ENCODE results near the gene MON1B.

Gene MON1B

DNA sequence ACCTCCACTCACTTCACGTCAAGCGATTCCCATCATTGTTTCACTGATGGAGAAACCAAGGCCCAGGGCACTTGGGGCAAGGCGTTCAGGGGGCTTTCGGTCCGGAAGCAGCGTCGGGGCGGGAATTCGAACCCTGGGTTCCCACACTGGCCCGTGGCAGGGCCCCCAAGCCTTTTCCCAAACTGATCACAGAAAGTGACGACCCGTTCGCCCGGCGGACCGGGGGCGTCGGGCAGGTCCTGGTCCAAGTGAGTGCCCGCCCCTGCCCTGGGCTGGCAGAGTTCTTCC, 856 bp upstream of the MON1B start:
- peak overlapping the region; percentile 93 for H3K4me3 ChIP-seq (ENCODE audit: insufficient read length, low read depth)
- DNase-seq (ENCODE audit: low read depth, low spot score) = no peak
- H3K4me1 ChIP-seq (ENCODE audit: insufficient read depth, insufficient read length) = peaks cover 2% of the 10 kb centered on the region
- no peaks in the 10 kb centered on the region for H3K9me3 ChIP-seq (ENCODE audit: insufficient read depth, low read length)
- no peak for TF ChIP-seq YY1 (IDR thresholded peaks at IDR 0.05; ENCODE audit: insufficient read depth, insufficient read length)
- no peak for TF ChIP-seq SUZ12 (IDR thresholded peaks at IDR 0.05; ENCODE audit: extremely low read depth, insufficient read depth, insufficient read length)
- no peak for TF ChIP-seq ZNF274 (IDR thresholded peaks at IDR 0.05; ENCODE audit: low read depth, low read length)
- peaks cover 26% of the 10 kb centered on the region for H3K36me3 ChIP-seq (ENCODE audit: insufficient read depth, insufficient read length, low read length)
- no peaks in the 10 kb centered on the region for H3K27me3 ChIP-seq (ENCODE audit: insufficient read depth, insufficient read length)
- peak overlapping the region; percentile 88 for H3K9ac ChIP-seq (ENCODE audit: insufficient read length, low read depth)

DNA sequence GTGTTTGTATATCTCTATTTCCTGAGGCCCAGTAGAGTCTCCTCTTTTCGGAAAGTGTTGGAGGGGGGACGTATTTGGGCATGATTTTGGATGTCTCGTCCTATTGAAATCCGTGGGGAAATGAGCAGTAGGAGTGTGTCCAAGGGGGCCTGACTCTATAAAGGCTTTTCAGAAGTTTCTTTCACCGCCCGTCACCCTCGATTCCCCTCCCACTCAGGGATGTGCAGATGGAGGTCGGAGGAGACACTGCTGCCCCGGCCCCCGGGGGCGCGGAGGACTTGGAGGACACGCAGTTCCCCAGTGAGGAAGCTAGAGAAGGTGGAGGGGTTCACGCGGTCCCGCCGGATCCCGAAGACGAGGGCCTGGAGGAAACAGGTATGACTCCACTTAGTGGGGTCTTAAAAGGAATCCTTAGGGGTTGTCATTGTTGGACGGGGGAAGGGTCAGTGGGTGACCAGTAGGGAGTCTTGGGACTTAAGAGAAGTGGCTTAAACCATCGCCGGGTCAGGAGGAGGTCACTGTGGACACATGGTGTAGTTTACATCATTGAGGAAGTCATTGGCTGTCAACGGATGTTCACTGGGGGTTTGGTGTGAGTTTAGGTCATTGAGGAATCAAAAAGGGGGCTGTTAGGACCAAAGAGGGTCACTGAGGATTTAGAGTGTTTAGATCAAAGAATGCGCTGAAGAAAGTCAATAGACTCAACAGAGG, 424 bp downstream of the MON1B start:
- Histone ChIP-seq H3K4me1 (ENCODE audit: insufficient read depth, insufficient read length) (peaks cover 2% of the 10 kb centered on the region), H3K9ac (ENCODE audit: insufficient read length, low read depth) (peak overlapping the region; percentile 88), H3K4me3 (ENCODE audit: insufficient read length, low read depth) (peak overlapping the region; percentile 93), H3K27me3 (ENCODE audit: insufficient read depth, insufficient read length) (no peaks in the 10 kb centered on the region), H3K9me3 (ENCODE audit: insufficient read depth, low read length) (no peaks in the 10 kb centered on the region), H3K36me3 (ENCODE audit: insufficient read depth, insufficient read length, low read length) (peaks cover 35% of the 10 kb centered on the region)
- no peak for DNase-seq (ENCODE audit: low read depth, low spot score)
- no peak for TF ChIP-seq ZNF274 (IDR thresholded peaks at IDR 0.05; ENCODE audit: low read depth, low read length)
- no peak for TF ChIP-seq SUZ12 (IDR thresholded peaks at IDR 0.05; ENCODE audit: extremely low read depth, insufficient read depth, insufficient read length)
- no peak for TF ChIP-seq YY1 (IDR thresholded peaks at IDR 0.05; ENCODE audit: insufficient read depth, insufficient read length)

DNA sequence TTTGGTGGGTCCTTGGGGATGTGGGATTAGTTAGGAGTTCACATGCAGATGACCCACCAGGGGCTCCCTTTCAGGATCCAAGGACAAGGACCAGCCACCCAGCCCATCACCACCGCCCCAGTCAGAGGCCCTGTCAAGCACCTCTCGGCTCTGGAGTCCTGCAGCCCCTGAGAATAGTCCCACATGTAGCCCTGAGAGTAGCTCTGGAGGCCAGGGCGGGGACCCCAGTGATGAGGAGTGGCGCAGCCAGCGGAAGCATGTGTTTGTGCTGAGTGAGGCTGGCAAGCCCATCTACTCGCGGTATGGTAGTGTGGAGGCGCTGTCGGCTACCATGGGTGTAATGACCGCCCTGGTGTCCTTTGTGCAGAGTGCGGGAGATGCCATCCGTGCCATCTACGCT, 2.4 kb downstream of the MON1B start:
- H3K36me3 ChIP-seq (ENCODE audit: insufficient read depth, insufficient read length, low read length) = peaks cover 53% of the 10 kb centered on the region
- H3K9me3 ChIP-seq (ENCODE audit: insufficient read depth, low read length) = no peaks in the 10 kb centered on the region
- H3K9ac ChIP-seq (ENCODE audit: insufficient read length, low read depth) = no peak overlapping the region
- H3K4me3 ChIP-seq (ENCODE audit: insufficient read length, low read depth) = no peak overlapping the region
- DNase-seq (ENCODE audit: low read depth, low spot score) = no peak
- H3K4me1 ChIP-seq (ENCODE audit: insufficient read depth, insufficient read length) = peaks cover 2% of the 10 kb centered on the region
- H3K27me3 ChIP-seq (ENCODE audit: insufficient read depth, insufficient read length) = no peaks in the 10 kb centered on the region
- no peak for TF ChIP-seq SUZ12 (IDR thresholded peaks at IDR 0.05; ENCODE audit: extremely low read depth, insufficient read depth, insufficient read length)
- no peak for TF ChIP-seq YY1 (IDR thresholded peaks at IDR 0.05; ENCODE audit: insufficient read depth, insufficient read length)
- TF ChIP-seq ZNF274 (IDR thresholded peaks at IDR 0.05; ENCODE audit: low read depth, low read length) = no peak

DNA sequence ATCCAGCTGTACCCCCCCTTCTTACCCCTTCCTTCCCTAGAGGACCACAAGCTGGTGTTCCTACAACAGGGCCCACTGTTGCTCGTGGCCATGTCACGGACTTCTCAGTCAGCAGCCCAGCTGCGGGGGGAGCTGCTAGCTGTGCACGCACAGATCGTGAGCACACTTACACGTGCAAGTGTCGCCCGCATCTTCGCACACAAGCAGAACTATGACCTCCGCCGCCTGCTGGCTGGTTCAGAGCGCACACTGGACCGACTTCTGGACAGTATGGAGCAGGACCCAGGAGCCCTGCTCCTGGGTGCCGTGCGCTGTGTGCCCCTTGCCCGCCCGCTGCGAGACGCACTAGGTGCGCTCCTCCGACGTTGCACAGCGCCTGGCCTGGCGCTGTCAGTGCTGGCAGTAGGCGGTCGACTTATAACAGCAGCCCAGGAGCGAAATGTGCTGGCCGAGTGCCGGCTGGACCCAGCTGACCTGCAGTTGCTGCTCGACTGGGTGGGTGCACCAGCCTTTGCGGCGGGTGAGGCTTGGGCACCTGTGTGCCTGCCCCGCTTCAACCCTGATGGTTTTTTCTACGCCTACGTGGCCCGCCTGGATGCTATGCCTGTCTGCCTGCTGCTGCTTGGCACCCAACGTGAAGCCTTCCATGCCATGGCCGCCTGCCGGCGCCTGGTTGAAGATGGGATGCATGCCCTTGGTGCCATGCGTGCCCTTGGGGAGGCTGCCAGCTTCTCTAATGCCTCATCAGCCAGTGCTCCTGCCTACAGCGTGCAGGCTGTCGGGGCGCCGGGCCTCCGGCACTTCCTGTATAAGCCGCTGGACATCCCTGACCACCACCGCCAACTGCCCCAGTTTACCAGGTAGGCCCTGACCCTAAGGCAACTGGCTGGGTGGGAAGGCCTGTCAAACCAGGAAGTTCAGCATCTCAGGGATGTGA, 3.6 kb downstream of the MON1B start:
- TF ChIP-seq YY1 (IDR thresholded peaks at IDR 0.05; ENCODE audit: insufficient read depth, insufficient read length) = no peak
- TF ChIP-seq ZNF274 (IDR thresholded peaks at IDR 0.05; ENCODE audit: low read depth, low read length) = no peak
- TF ChIP-seq SUZ12 (IDR thresholded peaks at IDR 0.05; ENCODE audit: extremely low read depth, insufficient read depth, insufficient read length) = no peak
- peaks cover 64% of the 10 kb centered on the region for H3K36me3 ChIP-seq (ENCODE audit: insufficient read depth, insufficient read length, low read length)
- no peaks in the 10 kb centered on the region for H3K9me3 ChIP-seq (ENCODE audit: insufficient read depth, low read length)
- H3K27me3 ChIP-seq (ENCODE audit: insufficient read depth, insufficient read length) = no peaks in the 10 kb centered on the region
- peaks cover 2% of the 10 kb centered on the region for H3K4me1 ChIP-seq (ENCODE audit: insufficient read depth, insufficient read length)
- DNase-seq (ENCODE audit: low read depth, low spot score) = no peak
- no peak overlapping the region for H3K4me3 ChIP-seq (ENCODE audit: insufficient read length, low read depth)
- no peak overlapping the region for H3K9ac ChIP-seq (ENCODE audit: insufficient read length, low read depth)

DNA sequence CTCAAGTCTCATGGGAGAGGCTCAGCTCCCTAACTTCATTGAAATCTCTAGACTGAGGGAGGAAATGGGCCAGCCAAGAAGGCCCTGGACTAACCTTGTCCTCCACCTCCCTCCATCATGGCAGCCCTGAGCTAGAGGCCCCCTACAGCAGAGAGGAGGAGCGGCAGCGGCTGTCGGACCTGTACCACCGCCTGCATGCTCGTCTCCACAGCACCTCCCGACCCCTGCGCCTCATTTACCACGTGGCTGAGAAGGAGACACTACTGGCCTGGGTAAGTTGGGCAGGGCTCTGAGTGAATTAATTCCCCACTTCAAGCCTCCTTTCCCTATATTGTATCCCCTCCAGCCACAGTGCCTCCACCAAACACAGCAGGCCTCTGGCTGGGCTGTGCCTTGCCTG, 4.4 kb downstream of the MON1B start:
- DNase-seq (ENCODE audit: low read depth, low spot score) = no peak
- Histone ChIP-seq H3K4me3 (ENCODE audit: insufficient read length, low read depth) (no peak overlapping the region), H3K9me3 (ENCODE audit: insufficient read depth, low read length) (no peaks in the 10 kb centered on the region), H3K9ac (ENCODE audit: insufficient read length, low read depth) (no peak overlapping the region), H3K4me1 (ENCODE audit: insufficient read depth, insufficient read length) (peaks cover 2% of the 10 kb centered on the region), H3K27me3 (ENCODE audit: insufficient read depth, insufficient read length) (no peaks in the 10 kb centered on the region), H3K36me3 (ENCODE audit: insufficient read depth, insufficient read length, low read length) (peaks cover 65% of the 10 kb centered on the region)
- no peak for TF ChIP-seq SUZ12 (IDR thresholded peaks at IDR 0.05; ENCODE audit: extremely low read depth, insufficient read depth, insufficient read length)
- TF ChIP-seq ZNF274 (IDR thresholded peaks at IDR 0.05; ENCODE audit: low read depth, low read length) = no peak

DNA sequence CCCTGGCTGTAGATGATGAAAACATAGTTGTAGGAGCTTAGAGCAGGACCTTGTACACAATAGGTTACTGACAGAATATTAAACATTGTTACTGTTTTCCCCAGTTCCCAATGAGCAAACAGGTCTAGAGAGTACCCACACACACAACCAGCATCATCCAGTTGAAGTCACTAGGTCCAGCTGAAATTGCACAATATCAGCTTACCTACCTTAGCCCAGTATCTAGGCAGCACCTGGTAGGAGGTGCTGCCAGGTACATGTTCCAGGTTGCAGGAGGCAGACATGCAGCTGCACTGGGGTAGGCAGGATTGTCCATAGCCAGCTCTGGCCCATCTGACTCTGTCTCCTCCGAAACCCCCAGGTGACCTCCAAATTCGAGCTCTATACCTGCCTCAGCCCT, 6.8 kb downstream of the MON1B start:
- Histone ChIP-seq H3K9ac (ENCODE audit: insufficient read length, low read depth) (no peak overlapping the region), H3K36me3 (ENCODE audit: insufficient read depth, insufficient read length, low read length) (peaks cover 68% of the 10 kb centered on the region), H3K9me3 (ENCODE audit: insufficient read depth, low read length) (no peaks in the 10 kb centered on the region), H3K4me3 (ENCODE audit: insufficient read length, low read depth) (no peak overlapping the region), H3K4me1 (ENCODE audit: insufficient read depth, insufficient read length) (no peaks in the 10 kb centered on the region), H3K27me3 (ENCODE audit: insufficient read depth, insufficient read length) (no peaks in the 10 kb centered on the region)
- TF ChIP-seq YY1 (IDR thresholded peaks at IDR 0.05; ENCODE audit: insufficient read depth, insufficient read length) = no peak
- TF ChIP-seq SUZ12 (IDR thresholded peaks at IDR 0.05; ENCODE audit: extremely low read depth, insufficient read depth, insufficient read length) = no peak
- TF ChIP-seq ZNF274 (IDR thresholded peaks at IDR 0.05; ENCODE audit: low read depth, low read length) = no peak
- DNase-seq (ENCODE audit: low read depth, low spot score) = no peak

DNA sequence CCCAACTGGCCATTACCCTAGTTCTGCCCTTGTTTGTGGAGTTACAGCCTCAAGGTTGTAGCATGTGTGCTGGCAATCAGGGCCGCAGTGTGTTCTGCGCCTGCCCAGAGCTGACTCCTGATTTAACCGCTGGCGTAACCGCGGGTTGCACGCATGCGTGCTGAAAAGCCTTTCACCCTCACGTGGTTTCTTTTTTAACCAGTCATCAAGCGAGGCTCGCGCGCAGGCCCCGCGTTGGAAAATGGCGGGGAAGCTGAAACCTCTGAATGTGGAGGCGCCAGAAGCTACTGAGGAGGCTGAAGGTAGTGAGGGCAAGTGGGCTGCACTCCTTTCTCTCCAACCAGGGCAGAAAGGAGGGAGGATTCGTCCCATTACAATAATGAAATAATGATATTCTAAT, 8.2 kb downstream of the MON1B start, which contains the start of gene SYCE1L:
SYCE1L (plus strand) TSS at position 198 of the 400 bp plus-strand sequence; CDS start at position 242, 44 bp downstream.
- no peaks in the 10 kb centered on the region for H3K4me1 ChIP-seq (ENCODE audit: insufficient read depth, insufficient read length)
- H3K9ac ChIP-seq (ENCODE audit: insufficient read length, low read depth) = no peak within 1 kb of the TSS
- no peaks in the 10 kb centered on the region for H3K27me3 ChIP-seq (ENCODE audit: insufficient read depth, insufficient read length)
- TF ChIP-seq SUZ12 (IDR thresholded peaks at IDR 0.05; ENCODE audit: extremely low read depth, insufficient read depth, insufficient read length) = no peak
- TF ChIP-seq ZNF274 (IDR thresholded peaks at IDR 0.05; ENCODE audit: low read depth, low read length) = no peak
- TF ChIP-seq YY1 (IDR thresholded peaks at IDR 0.05; ENCODE audit: insufficient read depth, insufficient read length) = no peak
- peaks cover 54% of the 10 kb centered on the region for H3K36me3 ChIP-seq (ENCODE audit: insufficient read depth, insufficient read length, low read length)
- no peak for DNase-seq (ENCODE audit: low read depth, low spot score)
- H3K9me3 ChIP-seq (ENCODE audit: insufficient read depth, low read length) = no peaks in the 10 kb centered on the region
- no peak within 1 kb of the TSS for H3K4me3 ChIP-seq (ENCODE audit: insufficient read length, low read depth)
